Activated naive CD8-positive, alpha-beta T cell (primary cell): Measurements from ENCODE around the gene CHRM4.

Experiments
- H3K27ac Mint-ChIP-seq: one replicate; pipeline ENCODE4 v1.8.0; 2021; ENCODE audit warnings: mixed read lengths
- H3K27me3 Mint-ChIP-seq: one replicate; pipeline ENCODE4 v1.8.0; 2021; ENCODE audit warnings: mixed read lengths
- H3K36me3 Mint-ChIP-seq: one replicate; pipeline ENCODE4 v1.8.0; 2021; ENCODE audit warnings: mixed read lengths
- H3K4me1 Mint-ChIP-seq: one replicate; pipeline ENCODE4 v1.8.0; 2021; ENCODE audit warnings: low read depth, mixed read lengths
- H3K4me3 Mint-ChIP-seq: one replicate; pipeline ENCODE4 v1.8.0; 2021; ENCODE audit warnings: mild to moderate bottlenecking, mixed read lengths
- H3K9me3 Mint-ChIP-seq: one replicate; pipeline ENCODE4 v1.8.0; 2021; ENCODE audit warnings: low read depth, mixed read lengths

The CHRM4 gene

GRCh38 chr11:46343520-46343919 is 48.1 kb downstream of the CHRM4 start:
- Mint-ChIP-seq H3K4me1 (peaks cover 70% of the 10 kb centered on the region), H3K27me3 (no peaks in the 10 kb centered on the region), H3K27ac (no peak overlapping the region), H3K4me3 (no peak overlapping the region), H3K36me3 (no peaks in the 10 kb centered on the region), H3K9me3 (no peaks in the 10 kb centered on the region)

DNA sequence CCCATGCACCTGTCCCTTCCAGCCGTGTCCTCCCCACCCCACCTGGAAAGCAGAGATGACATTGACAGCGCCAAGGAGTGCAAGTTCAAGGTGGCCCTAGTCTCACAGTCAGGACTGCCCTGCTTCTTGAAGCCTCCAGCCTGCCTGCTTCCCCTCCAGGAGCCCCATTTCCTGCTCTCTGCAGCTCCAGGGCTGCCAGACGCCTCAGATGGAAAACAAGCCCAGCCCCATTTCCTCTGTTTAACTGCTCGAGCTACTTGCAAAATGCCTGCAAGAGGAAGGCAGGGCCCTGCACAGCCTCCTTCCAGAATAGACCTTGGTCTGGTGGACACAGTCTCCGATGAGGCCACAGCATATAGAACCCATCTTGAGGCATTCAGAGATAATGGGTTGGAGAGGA is 49.3 kb downstream of the CHRM4 start:
- no peaks in the 10 kb centered on the region for H3K9me3 Mint-ChIP-seq
- peaks cover 76% of the 10 kb centered on the region for H3K4me1 Mint-ChIP-seq
- H3K36me3 Mint-ChIP-seq, result no peaks in the 10 kb centered on the region
- H3K27me3 Mint-ChIP-seq, result no peaks in the 10 kb centered on the region
- H3K27ac Mint-ChIP-seq, result peak overlapping the region; percentile 55
- H3K4me3 Mint-ChIP-seq, result no peak overlapping the region

DNA sequence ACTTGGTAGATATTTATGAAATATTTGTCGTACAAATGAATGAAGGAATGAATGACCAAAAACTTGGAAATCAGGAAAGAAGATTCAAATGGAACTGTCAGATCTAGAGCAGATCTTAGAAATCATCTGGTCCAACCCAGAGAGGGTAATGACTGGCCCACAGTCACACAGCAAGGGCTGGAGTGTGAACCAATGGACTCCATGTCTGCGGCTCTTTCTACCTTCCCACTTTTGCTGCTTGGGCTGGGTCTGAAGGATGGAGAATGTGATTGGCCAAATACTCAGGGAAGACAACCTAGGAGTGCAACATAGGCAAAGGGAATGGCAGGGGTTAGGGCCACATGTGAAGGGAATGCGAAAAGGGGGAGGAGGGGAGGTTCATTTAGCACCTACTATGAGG is 50.1 kb downstream of the CHRM4 start:
- Mint-ChIP-seq H3K27me3 (no peaks in the 10 kb centered on the region), H3K4me1 (peaks cover 73% of the 10 kb centered on the region), H3K36me3 (no peaks in the 10 kb centered on the region), H3K4me3 (no peak overlapping the region), H3K9me3 (no peaks in the 10 kb centered on the region), H3K27ac (peak overlapping the region; percentile 46)

DNA sequence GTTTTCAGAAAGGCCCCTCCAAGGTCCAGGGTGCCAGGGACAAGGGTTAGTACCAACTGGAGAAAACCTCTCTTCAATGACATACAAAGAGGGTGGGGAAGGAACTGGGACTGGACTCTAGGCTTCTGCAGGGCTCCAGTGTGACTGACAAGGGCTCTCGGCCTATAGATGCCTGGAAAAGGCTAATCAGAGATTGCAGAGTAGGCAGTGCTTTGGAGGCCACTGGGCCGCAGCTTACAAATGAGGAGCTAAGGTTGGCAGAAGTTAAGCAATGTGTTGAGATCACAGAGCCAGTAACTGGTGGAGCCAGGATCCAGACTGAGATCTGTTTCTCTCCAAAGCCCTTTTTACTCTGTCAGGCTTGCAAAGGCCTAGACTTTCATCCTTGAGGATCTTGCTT is 51.8 kb downstream of the CHRM4 start:
- Mint-ChIP-seq H3K27me3 (no peaks in the 10 kb centered on the region), H3K27ac (no peak overlapping the region), H3K4me1 (peaks cover 67% of the 10 kb centered on the region), H3K9me3 (no peaks in the 10 kb centered on the region), H3K4me3 (no peak overlapping the region), H3K36me3 (no peaks in the 10 kb centered on the region)

DNA sequence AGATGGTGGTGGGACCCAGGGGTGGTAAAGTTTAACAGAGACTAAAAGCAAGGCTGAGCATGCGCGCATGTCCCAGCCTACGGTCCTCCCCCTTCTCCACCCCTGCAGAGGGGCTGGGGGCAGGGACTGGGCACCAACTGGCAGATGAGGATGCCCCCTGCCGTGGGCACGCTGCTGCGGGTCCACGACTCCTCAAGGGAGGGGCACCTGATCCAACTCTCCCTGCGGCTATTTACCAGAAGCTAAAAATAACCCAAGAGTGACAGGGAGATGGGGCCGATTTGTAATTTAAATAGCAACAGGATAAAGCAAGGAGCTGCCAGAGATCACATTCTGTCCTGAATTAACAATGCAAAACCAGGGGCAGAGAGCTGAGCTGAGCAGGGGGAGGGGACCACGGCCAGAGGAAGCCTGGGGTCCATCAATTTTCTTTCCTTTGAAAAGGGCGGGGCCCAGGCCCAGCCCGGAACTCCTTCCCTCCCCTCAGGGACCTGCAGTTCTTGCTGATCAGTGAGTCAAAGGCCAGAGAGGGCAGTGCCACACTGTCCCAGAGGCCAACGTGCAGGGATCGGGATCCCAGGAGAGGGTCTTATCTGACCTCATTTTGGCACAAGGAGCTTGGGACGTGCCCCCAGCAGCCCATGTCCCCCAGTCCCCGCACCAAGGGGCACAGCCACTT is 52.4 kb downstream of the CHRM4 start:
- Mint-ChIP-seq H3K27ac (no peak overlapping the region), H3K27me3 (no peaks in the 10 kb centered on the region), H3K4me3 (no peak overlapping the region), H3K9me3 (no peaks in the 10 kb centered on the region), H3K36me3 (no peaks in the 10 kb centered on the region), H3K4me1 (peaks cover 68% of the 10 kb centered on the region)

DNA sequence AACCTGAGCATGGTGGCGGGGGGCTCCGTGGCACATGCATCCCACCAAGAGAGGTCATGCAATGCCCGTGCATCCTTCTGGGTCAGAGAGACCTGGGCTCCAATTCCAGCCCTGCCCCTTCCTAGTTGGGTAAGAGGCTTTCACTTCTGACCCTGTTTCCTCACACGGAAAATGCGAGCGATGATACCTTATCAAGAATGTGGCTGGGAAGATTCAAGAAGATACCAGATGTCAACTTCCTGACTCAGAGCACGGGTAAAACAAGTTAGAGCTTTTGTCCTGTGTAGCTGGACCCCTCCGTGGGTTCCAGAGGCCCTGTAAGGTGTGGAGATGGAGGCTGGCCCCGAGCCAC is 53.0 kb downstream of the CHRM4 start:
- peak overlapping the region; percentile 27 for H3K4me3 Mint-ChIP-seq
- H3K27me3 Mint-ChIP-seq, result no peaks in the 10 kb centered on the region
- no peaks in the 10 kb centered on the region for H3K36me3 Mint-ChIP-seq
- no peaks in the 10 kb centered on the region for H3K9me3 Mint-ChIP-seq
- no peak overlapping the region for H3K27ac Mint-ChIP-seq
- H3K4me1 Mint-ChIP-seq, result peaks cover 68% of the 10 kb centered on the region

GRCh38 chr11:46337626-46338345 is 53.8 kb downstream of the CHRM4 start:
- H3K9me3 Mint-ChIP-seq, result no peaks in the 10 kb centered on the region
- peaks cover 63% of the 10 kb centered on the region for H3K4me1 Mint-ChIP-seq
- no peaks in the 10 kb centered on the region for H3K27me3 Mint-ChIP-seq
- H3K4me3 Mint-ChIP-seq, result no peak overlapping the region
- no peak overlapping the region for H3K27ac Mint-ChIP-seq
- H3K36me3 Mint-ChIP-seq, result no peaks in the 10 kb centered on the region

DNA sequence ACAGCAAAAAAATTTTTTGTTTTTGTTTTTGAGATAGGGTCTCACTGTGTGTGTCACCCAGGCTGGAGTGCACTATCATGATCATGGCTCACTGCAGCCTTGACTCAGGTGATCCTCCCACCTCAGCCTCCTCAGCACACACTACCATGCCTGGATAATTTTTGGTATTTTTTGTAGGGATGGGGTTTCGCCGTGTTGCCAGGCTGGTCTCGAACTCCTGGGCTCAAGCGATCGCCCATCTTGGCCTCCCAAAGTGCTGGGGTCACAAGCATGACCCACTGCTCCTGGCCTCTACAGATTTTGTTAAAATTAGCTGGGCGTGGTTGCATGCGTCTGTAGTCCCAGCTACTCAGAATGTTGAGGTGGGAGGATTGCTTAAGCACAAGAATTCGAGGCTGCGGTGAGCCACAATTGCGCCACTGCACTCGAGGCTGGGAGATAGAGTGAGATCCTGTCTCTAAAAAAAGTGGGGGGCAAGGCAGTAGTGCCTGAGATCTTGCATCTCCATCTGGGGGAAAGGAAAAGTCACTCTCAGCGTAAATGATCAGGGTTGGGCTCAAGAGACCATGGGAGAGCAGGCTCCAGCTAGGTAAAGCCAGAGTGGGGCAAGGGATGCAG is 54.9 kb downstream of the CHRM4 start:
- H3K9me3 Mint-ChIP-seq, result no peaks in the 10 kb centered on the region
- no peak overlapping the region for H3K4me3 Mint-ChIP-seq
- H3K27me3 Mint-ChIP-seq, result no peaks in the 10 kb centered on the region
- H3K36me3 Mint-ChIP-seq, result no peaks in the 10 kb centered on the region
- H3K27ac Mint-ChIP-seq, result no peak overlapping the region
- H3K4me1 Mint-ChIP-seq, result peaks cover 60% of the 10 kb centered on the region

GRCh38 chr11:46335890-46336562 is 55.5 kb downstream of the CHRM4 start:
- H3K9me3 Mint-ChIP-seq, result no peaks in the 10 kb centered on the region
- H3K27me3 Mint-ChIP-seq, result no peaks in the 10 kb centered on the region
- no peak overlapping the region for H3K4me3 Mint-ChIP-seq
- H3K4me1 Mint-ChIP-seq, result peaks cover 60% of the 10 kb centered on the region
- H3K36me3 Mint-ChIP-seq, result no peaks in the 10 kb centered on the region
- peak overlapping the region; percentile 46 for H3K27ac Mint-ChIP-seq

DNA sequence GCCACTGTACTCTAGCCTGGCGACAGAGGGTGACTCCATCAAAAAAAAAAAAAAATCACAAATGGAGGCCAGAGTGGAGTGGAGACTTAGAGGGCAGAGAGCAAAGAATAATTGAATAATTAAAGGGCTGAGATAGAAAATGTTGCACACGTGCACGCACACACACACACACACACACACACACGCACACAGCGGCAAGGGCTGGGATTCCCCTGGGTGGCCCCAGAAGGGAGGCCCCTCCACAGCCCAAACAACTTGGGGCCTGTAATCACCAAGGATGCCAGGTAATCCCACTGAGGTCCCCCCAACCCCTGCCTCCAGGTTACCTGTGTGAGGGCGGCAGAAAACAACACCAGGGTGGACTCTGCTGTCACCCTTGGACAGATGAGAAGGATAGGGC is 56.3 kb downstream of the CHRM4 start:
- no peaks in the 10 kb centered on the region for H3K9me3 Mint-ChIP-seq
- H3K4me3 Mint-ChIP-seq, result no peak overlapping the region
- peak overlapping the region; percentile 16 for H3K27ac Mint-ChIP-seq
- H3K36me3 Mint-ChIP-seq, result no peaks in the 10 kb centered on the region
- H3K27me3 Mint-ChIP-seq, result no peaks in the 10 kb centered on the region
- peaks cover 63% of the 10 kb centered on the region for H3K4me1 Mint-ChIP-seq

DNA sequence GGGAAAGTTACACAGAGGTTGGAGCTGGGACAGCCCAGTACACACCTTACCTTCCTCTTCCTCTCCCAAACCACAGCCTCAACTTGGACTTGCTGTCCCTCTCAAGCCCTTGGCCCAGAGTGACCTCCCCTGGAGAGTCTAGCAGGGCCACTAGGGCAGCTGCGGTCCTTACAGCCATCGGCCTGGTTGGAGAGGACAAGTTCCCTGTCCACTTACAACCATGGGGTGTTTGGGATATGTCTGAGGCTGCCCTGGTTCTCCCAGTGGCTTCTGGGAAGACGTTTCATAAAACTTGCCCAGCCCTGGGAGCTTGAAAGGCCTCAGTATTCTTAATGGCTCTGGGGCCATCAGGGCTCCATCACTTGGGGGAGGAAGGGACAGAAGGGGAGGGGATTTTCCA is 57.4 kb downstream of the CHRM4 start:
- H3K4me3 Mint-ChIP-seq, result peak overlapping the region; percentile 84
- H3K9me3 Mint-ChIP-seq, result no peaks in the 10 kb centered on the region
- no peak overlapping the region for H3K27ac Mint-ChIP-seq
- no peaks in the 10 kb centered on the region for H3K36me3 Mint-ChIP-seq
- no peaks in the 10 kb centered on the region for H3K27me3 Mint-ChIP-seq
- H3K4me1 Mint-ChIP-seq, result peaks cover 69% of the 10 kb centered on the region
